Activated T-cell treated with anti-CD3 and anti-CD28 coated beads, Interleukin-2, amount 50 U/mL, for 72 hours (primary cell): ENCODE measurements around the gene GSDME. TPM values are rescaled to one million over a fixed set of nuclear protein-coding genes. Genes with fewer than 3 reads are reported as not detected.
A peak's percentile ranks its signal among the peaks of the same experiment; 100 is the strongest.

ENCODE experiments used
- ATAC-seq, 2 donors: fragments of 150-1000 bp; cut with Tn5 transposase; replicated peaks in 1 of 2; 2 replicates each; pipeline ENCODE4 v1.10.0; 2021; ENCODE audit warnings: moderate library complexity in 2 of 2, mild to moderate bottlenecking in 1 of 2
- DNase-seq, 2 donors: peaks; one replicate each; pipeline ENCODE4 v3.0.0; 2021 to 2022; ENCODE audit warnings: mixed read lengths in 1 of 2
- H3K27ac Mint-ChIP-seq: one replicate; pipeline ENCODE4 v1.8.0; 2022; ENCODE audit warnings: mild to moderate bottlenecking, moderate library complexity, mixed read lengths
- H3K27me3 Mint-ChIP-seq: one replicate; pipeline ENCODE4 v1.8.0; 2022; ENCODE audit warnings: low read depth, mixed read lengths
- H3K36me3 Mint-ChIP-seq, 2 donors: one replicate each; pipeline ENCODE4 v1.8.0; 2022; ENCODE audit warnings: mixed read lengths in 2 of 2, mild to moderate bottlenecking in 1 of 2; ENCODE audit not compliant: insufficient read depth in 2 of 2
- H3K4me1 Mint-ChIP-seq: one replicate; pipeline ENCODE4 v1.8.0; 2022; ENCODE audit warnings: low read depth, mixed read lengths
- H3K4me3 Mint-ChIP-seq, 2 donors: one replicate each; pipeline ENCODE4 v1.8.0; 2022; ENCODE audit warnings: mild to moderate bottlenecking in 2 of 2, mixed read lengths in 2 of 2, moderate library complexity in 2 of 2
- H3K9me3 Mint-ChIP-seq, 2 donors: one replicate each; pipeline ENCODE4 v1.8.0; 2022; ENCODE audit warnings: mixed read lengths in 2 of 2
- total RNA-seq, 2 donors: library from RNA; stranded (reverse); gene quantifications; one replicate each; pipeline ENCODE4 v1.2.3, GENCODE V29; 2022

Gene GSDME
- total RNA-seq, 2 donors from 2014 or later: 19.3 to 20.6 TPM

DNA sequence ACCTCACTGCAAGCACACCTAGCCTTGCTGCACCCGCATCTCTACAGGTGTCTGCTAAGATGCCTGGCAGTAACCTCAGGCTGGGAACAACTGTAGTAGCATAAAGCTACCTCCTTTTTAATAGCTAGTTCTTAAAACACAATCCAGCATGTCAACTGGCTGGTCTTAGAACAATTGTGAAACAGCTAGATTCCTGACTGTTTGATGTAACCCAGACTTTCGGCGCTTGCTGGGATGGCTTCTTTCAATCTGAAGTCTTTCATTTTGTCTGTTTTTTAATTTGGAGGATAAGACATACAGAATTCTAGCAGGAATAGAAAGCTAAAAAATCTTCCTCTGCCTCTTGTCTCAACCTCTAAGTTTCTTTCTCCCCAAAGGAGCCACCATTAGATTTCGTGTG is 59.8 kb downstream of the GSDME start:
- Mint-ChIP-seq H3K27ac (no peak overlapping the region), H3K36me3 (peaks cover 2 to 3% of the 10 kb centered on the region in 2 donors), H3K4me3 (no peak overlapping the region)

DNA sequence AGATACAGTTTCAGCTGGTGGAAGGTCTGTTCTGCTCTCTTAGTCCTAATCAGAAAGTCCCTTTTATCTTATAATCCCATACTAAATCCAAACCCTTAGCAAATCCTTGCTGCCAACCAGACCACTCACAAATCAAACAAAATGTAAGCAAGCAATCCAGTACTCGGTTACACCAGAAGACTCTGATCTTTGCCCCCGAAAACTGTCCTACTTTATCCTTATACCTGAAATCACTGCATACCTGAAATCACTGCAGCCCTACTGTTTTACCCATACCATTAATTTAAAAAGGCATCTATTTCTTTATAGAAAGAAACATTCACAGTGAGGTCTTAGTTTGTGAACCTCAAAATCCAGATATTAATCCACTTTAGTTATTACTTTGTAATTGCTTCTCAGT is 64.7 kb downstream of the GSDME start:
- Mint-ChIP-seq H3K27ac (no peak overlapping the region), H3K4me3 (no peak overlapping the region), H3K4me1 (no peaks in the 10 kb centered on the region), H3K27me3 (no peaks in the 10 kb centered on the region), H3K36me3 (peaks cover 2 to 6% of the 10 kb centered on the region in 2 donors), H3K9me3 (no peaks in the 10 kb centered on the region)
- DNase-seq (no peak), ATAC-seq (no peak)

More for the DNA sequence above, 59.8 kb downstream of the GSDME start:
- Mint-ChIP-seq H3K9me3 (no peaks in the 10 kb centered on the region), H3K27me3 (no peaks in the 10 kb centered on the region), H3K4me1 (no peaks in the 10 kb centered on the region)
- no peak for ATAC-seq
- no peak for DNase-seq

DNA sequence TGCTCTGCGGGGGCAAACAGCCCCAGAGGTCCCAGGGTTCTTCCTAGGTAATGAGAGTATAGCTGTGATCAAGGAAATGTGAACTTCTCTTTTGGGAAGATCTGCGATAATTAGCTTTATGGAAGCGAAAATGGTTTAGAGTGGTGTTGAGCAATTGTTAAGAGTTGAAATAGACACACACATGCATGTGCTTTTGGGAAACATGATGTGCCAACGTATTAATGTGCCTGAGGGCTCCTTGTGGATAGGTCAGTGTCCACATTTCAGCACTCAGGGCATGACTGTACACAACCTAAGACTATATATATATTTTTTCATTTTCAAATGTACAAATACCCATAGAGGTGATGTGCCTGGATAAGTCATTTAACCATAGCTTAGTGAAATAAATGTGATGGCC is 67.0 kb downstream of the GSDME start:
- Mint-ChIP-seq H3K4me3 (no peak overlapping the region), H3K9me3 (no peaks in the 10 kb centered on the region), H3K27me3 (no peaks in the 10 kb centered on the region), H3K4me1 (no peaks in the 10 kb centered on the region), H3K36me3 (peaks cover 6 to 15% of the 10 kb centered on the region in 2 donors), H3K27ac (no peak overlapping the region)
- no peak for ATAC-seq
- no peak for DNase-seq

DNA sequence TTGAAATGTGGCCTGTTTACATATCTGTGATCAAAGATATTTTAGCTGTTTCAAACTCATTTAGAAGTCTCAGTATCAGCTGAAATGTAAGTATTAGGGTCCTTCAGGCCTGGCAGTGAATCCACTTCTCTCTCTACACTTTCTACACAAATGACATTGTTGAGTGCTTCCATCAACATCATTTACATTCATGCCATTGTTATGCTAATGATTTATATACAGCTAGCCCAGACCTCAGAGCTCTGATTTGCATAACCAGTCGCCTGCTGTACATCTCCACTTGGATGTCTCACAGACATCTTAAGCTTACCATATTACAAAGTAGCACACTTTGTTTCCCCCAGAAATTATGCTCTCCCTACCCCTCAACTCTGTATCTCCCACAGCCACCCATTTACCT is 71.6 kb downstream of the GSDME start:
- peaks cover 4 to 14% of the 10 kb centered on the region in 2 donors for H3K36me3 Mint-ChIP-seq
- H3K9me3 Mint-ChIP-seq: no peaks in the 10 kb centered on the region
- no peak overlapping the region for H3K4me3 Mint-ChIP-seq
- no peaks in the 10 kb centered on the region for H3K27me3 Mint-ChIP-seq
- H3K27ac Mint-ChIP-seq: no peak overlapping the region
- no peak for ATAC-seq
- no peaks in the 10 kb centered on the region for H3K4me1 Mint-ChIP-seq
- DNase-seq: no peak

- ATAC-seq: no peak
- Mint-ChIP-seq H3K27ac (no peak overlapping the region), H3K27me3 (no peaks in the 10 kb centered on the region), H3K4me1 (no peaks in the 10 kb centered on the region), H3K36me3 (peaks cover 0 to 2% of the 10 kb centered on the region in 2 donors), H3K4me3 (no peak overlapping the region), H3K9me3 (no peaks in the 10 kb centered on the region)
- no peak for DNase-seq
Observed at GRCh38 chr7:24670782-24671181, 86.5 kb downstream of the GSDME start.

DNA sequence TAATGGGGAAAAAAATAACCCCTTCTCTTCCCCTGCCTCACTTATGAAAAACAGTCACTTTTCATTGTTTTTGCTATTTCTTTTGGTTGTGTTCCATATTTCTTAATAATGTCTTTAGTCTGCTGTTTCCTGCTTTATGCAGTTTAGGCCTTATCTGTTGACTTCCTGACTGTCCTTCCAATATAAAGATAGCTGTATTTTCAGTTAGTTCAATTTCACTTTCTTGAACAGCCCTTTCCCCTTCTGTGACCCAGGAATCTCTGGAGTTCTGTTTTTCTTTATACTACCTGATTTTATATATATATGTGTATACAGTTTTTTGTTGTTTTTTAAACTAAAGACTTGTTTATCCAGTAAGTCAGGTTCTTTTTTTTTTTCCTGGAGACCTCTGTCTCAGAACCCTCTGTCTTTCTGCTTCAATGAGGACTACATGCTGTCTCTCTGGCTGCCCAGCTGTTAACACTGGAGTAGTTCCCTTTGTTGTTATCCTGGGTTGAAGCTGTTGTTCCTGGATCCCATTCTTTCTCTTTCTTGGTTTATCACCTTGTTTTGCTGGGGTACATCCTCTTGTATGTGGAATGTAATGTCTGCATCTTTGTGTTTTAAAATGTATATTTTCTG is 87.2 kb downstream of the GSDME start:
- Mint-ChIP-seq H3K27me3 (no peaks in the 10 kb centered on the region), H3K9me3 (no peaks in the 10 kb centered on the region), H3K36me3 (peaks cover 0 to 2% of the 10 kb centered on the region in 2 donors), H3K4me1 (no peaks in the 10 kb centered on the region), H3K4me3 (no peak overlapping the region), H3K27ac (no peak overlapping the region)
- no peak for ATAC-seq
- DNase-seq: no peak

DNA sequence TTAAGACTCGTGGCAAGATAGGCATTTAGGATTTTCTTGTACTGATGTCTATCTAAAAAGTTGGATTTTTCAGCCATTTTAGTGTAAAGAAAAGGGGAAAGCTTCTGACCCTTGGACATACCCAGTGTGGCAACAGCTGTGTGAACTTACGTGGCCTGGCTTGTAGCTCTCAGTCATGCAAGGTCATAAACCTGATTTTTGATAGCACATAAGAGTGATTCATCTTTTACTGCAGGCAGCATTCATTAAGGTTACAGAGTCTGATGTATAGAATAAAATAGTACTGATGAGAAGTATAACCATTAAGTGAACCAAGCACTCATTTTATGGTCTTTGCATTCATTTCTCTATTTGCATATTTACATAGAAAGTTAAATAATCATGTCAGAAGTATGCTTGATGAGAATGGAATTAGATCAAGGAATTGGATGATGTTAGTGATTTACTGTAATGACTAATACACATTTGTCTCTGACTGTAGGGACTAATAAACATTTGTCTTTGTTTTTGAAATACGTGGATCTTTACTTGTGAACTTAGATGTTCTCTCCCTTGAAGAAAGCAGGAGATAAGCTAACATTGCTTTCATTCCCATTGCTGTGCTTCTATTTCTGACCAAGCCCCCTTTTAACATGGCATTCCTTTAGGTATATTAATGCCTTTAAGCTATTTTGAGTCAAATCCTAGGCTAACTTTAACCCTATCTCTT is 88.2 kb downstream of the GSDME start:
- no peak overlapping the region for H3K4me3 Mint-ChIP-seq
- H3K27me3 Mint-ChIP-seq: no peaks in the 10 kb centered on the region
- ATAC-seq (no peak), DNase-seq (no peak)
- peaks cover 0 to 2% of the 10 kb centered on the region in 2 donors for H3K36me3 Mint-ChIP-seq
- H3K4me1 Mint-ChIP-seq: no peaks in the 10 kb centered on the region
- no peaks in the 10 kb centered on the region for H3K9me3 Mint-ChIP-seq
- H3K27ac Mint-ChIP-seq: no peak overlapping the region

- H3K27me3 Mint-ChIP-seq: no peaks in the 10 kb centered on the region
- H3K27ac Mint-ChIP-seq: no peak overlapping the region
- H3K36me3 Mint-ChIP-seq: no peaks in the 10 kb centered on the region
- H3K4me1 Mint-ChIP-seq: no peaks in the 10 kb centered on the region
- H3K4me3 Mint-ChIP-seq: no peak overlapping the region
- ATAC-seq (peak; percentile 37 to 49), DNase-seq (peak; percentile 43 to 49)
- H3K9me3 Mint-ChIP-seq: no peaks in the 10 kb centered on the region
Observed at GRCh38 chr7:24665564-24666294, 91.5 kb downstream of the GSDME start.

DNA sequence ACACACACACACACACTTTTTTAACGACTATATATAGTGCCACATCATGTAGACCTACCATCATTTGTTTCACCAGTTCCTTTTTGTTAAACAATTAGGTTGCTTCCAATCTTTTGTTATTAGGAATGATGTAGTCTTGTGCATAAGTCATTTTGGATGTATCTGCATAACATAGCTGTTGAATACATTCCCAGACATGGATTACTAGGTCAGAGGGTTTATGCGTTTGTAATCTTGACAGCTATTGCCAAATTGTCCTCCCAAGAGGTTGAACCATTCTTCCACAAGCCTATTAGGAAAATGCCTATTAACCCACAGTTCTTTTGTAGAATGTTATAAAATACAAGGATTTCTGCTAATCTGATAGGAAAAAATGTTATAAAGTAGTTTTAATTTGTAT is 96.7 kb downstream of the GSDME start:
- no peak for ATAC-seq
- no peaks in the 10 kb centered on the region for H3K27me3 Mint-ChIP-seq
- H3K36me3 Mint-ChIP-seq: peaks cover 0 to 1% of the 10 kb centered on the region in 2 donors
- no peak overlapping the region for H3K27ac Mint-ChIP-seq
- no peaks in the 10 kb centered on the region for H3K4me1 Mint-ChIP-seq
- H3K9me3 Mint-ChIP-seq: no peaks in the 10 kb centered on the region
- H3K4me3 Mint-ChIP-seq: no peak overlapping the region
- no peak for DNase-seq

- DNase-seq: no peak
- no peaks in the 10 kb centered on the region for H3K27me3 Mint-ChIP-seq
- no peaks in the 10 kb centered on the region for H3K9me3 Mint-ChIP-seq
- no peak overlapping the region for H3K27ac Mint-ChIP-seq
- H3K36me3 Mint-ChIP-seq: peaks cover 0 to 1% of the 10 kb centered on the region in 2 donors
- ATAC-seq: no peak
- H3K4me1 Mint-ChIP-seq: no peaks in the 10 kb centered on the region
- no peak overlapping the region for H3K4me3 Mint-ChIP-seq
Observed at GRCh38 chr7:24659505-24659904, 97.8 kb downstream of the GSDME start.

GRCh38 chr7:24657980-24658379 is 99.3 kb downstream of the GSDME start:
- Mint-ChIP-seq H3K27ac (no peak overlapping the region), H3K9me3 (no peaks in the 10 kb centered on the region), H3K4me1 (peaks cover 8% of the 10 kb centered on the region), H3K4me3 (no peak overlapping the region), H3K27me3 (no peaks in the 10 kb centered on the region), H3K36me3 (peaks cover 0 to 1% of the 10 kb centered on the region in 2 donors)
- ATAC-seq: no peak
- DNase-seq: no peak

GRCh38 chr7:24656608-24657007 is 100.7 kb downstream of the GSDME start:
- Mint-ChIP-seq H3K9me3 (no peaks in the 10 kb centered on the region), H3K36me3 (peaks cover 0 to 1% of the 10 kb centered on the region in 2 donors), H3K27ac (peak overlapping the region; percentile 9), H3K4me3 (no peak overlapping the region), H3K4me1 (peaks cover 13% of the 10 kb centered on the region), H3K27me3 (no peaks in the 10 kb centered on the region)
- DNase-seq (no peak), ATAC-seq (no peak)

- H3K27me3 Mint-ChIP-seq: no peaks in the 10 kb centered on the region
- ATAC-seq: no peak
- H3K4me1 Mint-ChIP-seq: peaks cover 13% of the 10 kb centered on the region
Observed at GRCh38 chr7:24654305-24654704, 103.0 kb downstream of the GSDME start.

More at GRCh38 chr7:24654305-24654704, 103.0 kb downstream of the GSDME start:
- no peak for DNase-seq
- no peak overlapping the region for H3K27ac Mint-ChIP-seq
- H3K36me3 Mint-ChIP-seq: no peaks in the 10 kb centered on the region
- no peak overlapping the region for H3K4me3 Mint-ChIP-seq
- H3K9me3 Mint-ChIP-seq: no peaks in the 10 kb centered on the region
